K562 (cell line): ENCODE results near the gene PRKCE. TPM values are rescaled to one million over a fixed set of nuclear protein-coding genes. Genes with fewer than 3 reads are reported as not detected.

Experiments used
- ATAC-seq: fragments of 200-7000 bp; cut with Tn5 transposase; 3 replicates; pipeline ENCODE4 v1.9.1; 2020; ENCODE audit warnings: moderate library complexity
- BruUV-seq: library from RNA; stranded (reverse); fragments of 400-500 nt; replicated peaks from 2 replicates; lab custom pipeline; 2021; lab: Mats Ljungman, UMichigan
- CTCF ChIA-PET: fragments of 300-600 bp; formaldehyde crosslinking; extraction: SDS; loops from one replicate; lab custom pipeline; 2021; ENCODE audit warnings: low intra/inter-chr PET ratio; lab: Yijun Ruan, JAX
- POLR2A ChIA-PET: fragments of 300-600, 350-650 bp; sonication (Branson Sonifier 250); formaldehyde crosslinking; extraction: SDS; loops from one replicate; lab custom pipeline; 2021; ENCODE audit warnings: antibody characterized with exemption, inconsistent platforms; lab: Yijun Ruan, JAX
- DNase-seq, 4 experiments: peaks; one replicate each; pipeline versions ENCODE4 v3.0.0 to v3.0.0-alpha.2; 2011 to 2018; ENCODE audit warnings: low spot score in 3 of 4, mixed read lengths in 3 of 4; ENCODE audit errors: extremely low read depth in 1 of 4
- FAIRE-seq: peaks from 2 replicates; lab custom pipeline; 2011; peaks lifted over from hg19 to GRCh38; lab: Jason Lieb, UNC
- H2AFZ ChIP-seq: 2 replicates; pipeline ENCODE4 v1.6.0; 2011; ENCODE audit warnings: low read depth, low read length, control low read depth, inconsistent platforms
- H3K27ac ChIP-seq: fragments of 200-600 bp; 3 replicates; pipeline ENCODE4 v1.8.0; 2011; ENCODE audit warnings: low read depth, mild to moderate bottlenecking, control low read depth, inconsistent platforms, low read length, moderate library complexity, mixed read lengths; ENCODE audit errors: extremely low read depth
- H3K27me3 ChIP-seq, 2 experiments: fragments of 300-600 bp in 1 of 2; 2 replicates in 1 of 2; 3 replicates in 1 of 2; pipeline versions ENCODE4 v1.6.0 to v1.8.0; 2011; ENCODE audit warnings: inconsistent platforms in 2 of 2, low read length in 2 of 2, mild to moderate bottlenecking in 1 of 2, mixed read lengths in 1 of 2, moderate library complexity in 1 of 2; ENCODE audit not compliant: control insufficient read depth in 2 of 2, insufficient read depth in 2 of 2
- H3K36me3 ChIP-seq: fragments of 300-600 bp; 3 replicates; pipeline ENCODE4 v1.8.0; 2011; ENCODE audit warnings: mild to moderate bottlenecking, low read length, inconsistent platforms; ENCODE audit not compliant: control insufficient read depth, insufficient read depth
- H3K4me1 ChIP-seq, 2 experiments: fragments of 200-600 bp in 1 of 2; replicated peaks in 1 of 2; 2 replicates in 1 of 2; 3 replicates in 1 of 2; pipeline versions ENCODE4 v1.5.1 to v1.8.0; 2011; ENCODE audit warnings: inconsistent platforms in 2 of 2, low read length in 2 of 2, mild to moderate bottlenecking in 1 of 2, mixed read lengths in 1 of 2, moderate library complexity in 1 of 2; ENCODE audit not compliant: control insufficient read depth in 2 of 2, insufficient read depth in 2 of 2
- H3K4me2 ChIP-seq: 2 replicates; pipeline ENCODE4 v1.6.1; 2011; ENCODE audit warnings: low read length, control low read depth, inconsistent platforms, mixed read lengths; ENCODE audit not compliant: insufficient read depth
- H3K4me3 ChIP-seq: fragments of 200-600 bp; sonication (generic), shearing (Covaris generic); 2 replicates; pipeline ENCODE4 v1.5.1; 2016; ENCODE audit warnings: control low read depth, inconsistent platforms
- H3K79me2 ChIP-seq: fragments of 200-600 bp; 3 replicates; pipeline ENCODE4 v1.8.0; 2011; ENCODE audit warnings: low read length, inconsistent platforms; ENCODE audit not compliant: control insufficient read depth, insufficient read depth
- H3K9ac ChIP-seq, 2 experiments: 2 replicates each; pipeline versions ENCODE4 v1.6.0 to v1.6.1; 2011; ENCODE audit warnings: low read depth in 2 of 2, low read length in 2 of 2, control low read depth in 1 of 2, inconsistent platforms in 1 of 2, mild to moderate bottlenecking in 1 of 2, mixed read lengths in 1 of 2; ENCODE audit not compliant: insufficient read depth in 1 of 2
- H3K9me1 ChIP-seq: one replicate; pipeline ENCODE4 v1.6.0; 2011; ENCODE audit warnings: inconsistent platforms, mild to moderate bottlenecking, low read length, moderate library complexity; ENCODE audit not compliant: control insufficient read depth, insufficient read depth
- H3K9me3 ChIP-seq: replicated peaks from 2 replicates; pipeline ENCODE4 v1.5.1; 2011; ENCODE audit warnings: low read depth, low read length, inconsistent platforms; ENCODE audit not compliant: control insufficient read depth, insufficient read depth
- H4K20me1 ChIP-seq: replicated peaks from 2 replicates; pipeline ENCODE4 v1.6.1; 2011; ENCODE audit warnings: low read length, inconsistent platforms, mixed read lengths; ENCODE audit not compliant: control insufficient read depth, insufficient read depth
- NELFE ChIP-seq: IDR thresholded peaks from 2 replicates; pipeline ENCODE4 v1.6.1; 2011; ENCODE audit warnings: mild to moderate bottlenecking; ENCODE audit not compliant: insufficient read depth, insufficient read length
- PHF21A ChIP-seq: fragments of 450-650 bp; IDR thresholded peaks from 2 replicates; pipeline ENCODE4 v1.6.1; 2017; ENCODE audit warnings: low read depth, borderline replicate concordance
- XRCC3 ChIP-seq: fragments of 450-650 bp; IDR thresholded peaks from 2 replicates; pipeline ENCODE4 v1.6.1; 2017; ENCODE audit warnings: mild to moderate bottlenecking, moderate library complexity
- ZBTB1 ChIP-seq: sonication (generic); formaldehyde crosslinking; IDR thresholded peaks from 2 replicates; pipeline ENCODE4 v1.8.1; 2023; ENCODE audit warnings: missing genetic modification reagents, low read depth, mild to moderate bottlenecking, borderline replicate concordance
- ZNF395 ChIP-seq: fragments of 200-800 bp; sonication (Bioruptor generic); IDR thresholded peaks from 2 replicates; pipeline ENCODE4 v1.6.1; 2017; ENCODE audit warnings: missing genetic modification characterization, missing compliant biosample characterization
- WGBS: fragments of 100-300 bp; shearing (Covaris generic); methylation state at CpG from one replicate; pipeline ENCODE4 v1.1.6; 2016; ENCODE audit warnings: low coverage, mixed read lengths; ENCODE audit not compliant: insufficient coverage; ENCODE audit errors: missing lambda C conversion rate; 5-methylcytosine and 5-hydroxymethylcytosine counted together
- in situ Hi-C: fragments of 300-500 bp; cut with MboI; formaldehyde crosslinking; loops from 4 replicates; pipeline ENCODE4 v1.15.0; 2018; ENCODE audit warnings: inconsistent platforms, mixed read lengths
- intact Hi-C: fragments of 100-400 bp; cut with micrococcal nuclease; formaldehyde crosslinking; loops from 2 replicates; pipeline ENCODE4 v1.14.2; 2022
- polyA plus RNA-seq, 8 experiments: library from polyadenylated mRNA; depleted of rRNA in 4 of 8; stranded (reverse) in 5 of 8; unstranded in 3 of 8; fragments of >200 nt; fragmentation: Nextera tagmentation in 2 of 8; fragmentation: Illumina TruSeq in 1 of 8; extraction: Ambion mirVana in 2 of 8; extraction: Trizol in 1 of 8; gene quantifications; 2 replicates each; pipeline versions ENCODE4 v1.2.1 to v1.2.3, GENCODE V29; 2011 to 2014; ENCODE audit warnings: inconsistent platforms in 1 of 8, missing spikeins in 1 of 8
- total RNA-seq, 7 experiments: library from RNA; depleted of rRNA in 6 of 7; stranded (reverse); fragments of >200 nt in 6 of 7; fragmentation: Illumina TruSeq in 2 of 7; extraction: Trizol in 2 of 7; gene quantifications; 2 replicates each; pipeline versions ENCODE4 v1.2.1 to v1.2.3, GENCODE V29; 2011 to 2021; ENCODE audit warnings: low replicate concordance in 1 of 7

Gene PRKCE
- total and polyA plus RNA-seq, 9 of the 15 experiments (the other 6 are each of a cell fraction or from before 2014, with no cell fraction given) = 0.06 to 1.0 (median 0.22) TPM; not detected in 1

DNA sequence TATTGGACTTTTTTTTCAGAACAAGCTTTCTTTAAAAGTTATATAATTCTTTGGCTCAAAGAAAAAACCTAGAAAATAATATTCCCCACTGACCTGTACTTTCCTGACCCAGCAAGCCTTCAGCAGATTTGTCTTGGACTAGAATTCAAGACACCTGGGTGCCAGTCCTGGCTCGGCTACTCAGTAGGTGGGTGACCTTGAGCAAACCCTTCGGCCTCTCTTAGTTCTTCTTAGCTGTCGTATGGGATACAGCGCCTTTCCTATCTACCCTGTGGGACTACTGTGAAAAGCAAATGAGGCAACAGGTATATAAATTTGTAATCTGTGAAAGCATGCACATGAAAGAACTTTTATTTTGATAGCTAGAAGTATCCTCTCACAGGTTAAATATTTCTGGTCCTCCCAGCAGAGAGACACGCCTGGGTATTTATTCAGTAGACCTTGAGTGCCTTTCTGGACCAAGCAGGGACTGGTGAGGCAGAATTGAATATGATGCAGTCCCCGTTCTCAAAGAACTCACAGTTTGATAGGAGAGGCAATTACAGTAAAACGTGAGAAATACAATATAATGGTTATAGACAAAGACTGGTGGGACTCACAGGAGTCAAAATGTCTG lies 576.3 kb downstream of the PRKCE start:
- Histone ChIP-seq H4K20me1 (no peaks in the 10 kb centered on the region), H3K4me3 (no peak overlapping the region), H3K4me1 (peaks cover 6 to 12% of the 10 kb centered on the region in 2 experiments; a peak in 3 of 5 replicates), H3K27me3 (no peaks in the 10 kb centered on the region), H3K4me2 (no peak overlapping the region), H3K79me2 (no peaks in the 10 kb centered on the region), H3K27ac (no peak overlapping the region), H3K9me3 (no peaks in the 10 kb centered on the region), H3K9ac (no peak overlapping the region)
- FAIRE-seq (no peak), ATAC-seq (no peak), DNase-seq (no peak)
- ChIA-PET POLR2A (interaction anchor here (0.5 to 0.9 kb wide), 3 partner anchors 12 to 134 kb away, joined by 3 read pairs; no protein-coding TSS in a partner anchor), CTCF (no interaction called here)
- in situ Hi-C loops (no loop called here), intact Hi-C loops (no loop called here)
- WGBS = 53% methylated on average over 7 of the region's 7 CpGs
- BruUV-seq = no TSS peak
- TF ChIP-seq ZNF395 (CRISPR knock-in tag) (no peak), XRCC3 (no peak), NELFE (no peak), ZBTB1 (CRISPR knock-in tag) (no peak), PHF21A (no peak)
- TF ChIP-seq, all 486 proteins: peak for 0
- Histone ChIP-seq H3K36me3 (no peaks in the 10 kb centered on the region), H2AFZ (no peak overlapping the region), H3K9me1 (no peaks in the 10 kb centered on the region)
